Spleen (tissue), 7 donors: ENCODE data around the gene PLAC1.

Experiments used
- CTCF ChIP-seq, 11 experiments: fragments of 200-600 bp in 7 of 11; fragments of 450-650 bp in 4 of 11; sonication (generic) in 4 of 11; IDR thresholded peaks in 8 of 11; conservative IDR thresholded peaks in 3 of 11; 1 replicate in 7 of 11; 2 replicates in 4 of 11; pipeline versions ENCODE4 v1.4.0 to v1.8.0; 2016 to 2021; ENCODE audit warnings: antibody characterized with exemption in 11 of 11, inconsistent platforms in 4 of 11, mild to moderate bottlenecking in 1 of 11
- POLR2A ChIP-seq, 3 donors: fragments of 450-650 bp; IDR thresholded peaks; one replicate each; pipeline ENCODE4 v1.5.1; 2017; ENCODE audit warnings: antibody characterized with exemption in 3 of 3, mild to moderate bottlenecking in 1 of 3
- donor health status: DM: no; HTN: no; CAD: no; lungs with moderate emphysema.
- donor health status: DM: no; HTN: no; CAD: no.
- donor health status: DM: no; HTN: no; CAD: no.

DNA sequence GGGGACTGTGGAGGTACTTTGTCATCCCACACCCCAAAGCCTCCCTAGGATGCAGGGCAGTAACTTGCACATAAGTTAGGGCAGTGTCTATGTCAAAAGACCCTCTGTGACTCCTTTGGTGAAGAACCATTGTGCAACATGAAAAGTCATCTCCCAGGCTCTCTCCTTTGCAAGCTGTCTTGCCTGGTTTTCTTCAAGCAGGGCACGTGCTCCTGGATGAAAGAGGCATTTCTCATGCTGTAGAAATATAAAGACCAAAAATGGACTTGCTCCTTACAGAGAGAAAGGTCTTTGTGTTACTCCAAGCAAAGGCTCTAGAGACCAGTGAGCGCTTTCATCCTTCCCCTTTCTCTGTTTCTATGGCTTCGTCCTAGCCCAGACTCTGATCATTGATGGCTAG is 44.9 kb downstream of the PLAC1 start:
- TF ChIP-seq CTCF (IDR thresholded peaks at IDR 0.05 in 8 of 11, conservative IDR thresholded peaks at IDR 0.05 in 3 of 11) (no peak), POLR2A (IDR thresholded peaks at IDR 0.05) (no peak)
